OCI-LY1 (cell line): ENCODE data around the gene AGRN.

Experiments used
- CTCF ChIP-seq: fragments of 200-600 bp; sonication (generic), shearing (Covaris generic); IDR thresholded peaks from 2 replicates; pipeline ENCODE4 v1.5.1; 2017; ENCODE audit warnings: mild to moderate bottlenecking, antibody characterized with exemption, low read length, moderate library complexity, mixed read lengths
- EZH2 ChIP-seq: fragments of 200-600 bp; sonication (generic), shearing (Covaris generic); IDR thresholded peaks from 2 replicates; pipeline ENCODE4 v1.8.0; 2017; ENCODE audit warnings: borderline replicate concordance, mixed run types, mild to moderate bottlenecking, antibody characterized with exemption, low read length, moderate library complexity, mixed read lengths

GRCh38 chr1:1058921-1059493, 39.1 kb downstream of the AGRN start:
- TF ChIP-seq CTCF, result peak; percentile 63
- TF ChIP-seq EZH2, result no peak
